Uterine smooth muscle cell (primary cell): ENCODE measurements around the gene ZNF2. TPM values are rescaled to one million over a fixed set of nuclear protein-coding genes. Genes with fewer than 3 reads are reported as not detected.

Experiments used
- total RNA-seq: library from RNA; depleted of rRNA; stranded (reverse); fragments of >200 nt; gene quantifications from 2 replicates; pipeline ENCODE4 v1.2.3, GENCODE V29; 2014

The ZNF2 gene
- total RNA-seq = 6.3 and 9.0 TPM in 2 replicates

GRCh38 chr2:95165371-95166064 lies at the start of gene ZNF2:
ZNF2 (plus strand) TSS chr2:95165809; CDS start chr2:95176227, 10,418 bp downstream.

GRCh38 chr2:95121407-95122196 lies 44.0 kb upstream of the ZNF2 start, which contains the start of gene MRPS5:
MRPS5 (minus strand) TSS chr2:95121808; CDS start chr2:95121791, 17 bp downstream.

GRCh38 chr2:95159690-95160449 lies 5.7 kb upstream of the ZNF2 start, which contains the start of gene ZNF514:
ZNF514 (minus strand) TSS chr2:95159848; CDS start chr2:95153253, 6,595 bp downstream.

GRCh38 chr2:95207111-95207961 lies 41.7 kb downstream of the ZNF2 start, which contains the start of gene ZNF892:
ZNF892 (plus strand) TSS chr2:95207521; CDS start chr2:95207816, 295 bp downstream.

Other genes starting within 250 kb of the ZNF2 start
- gene MAL, start 140.1 kb upstream of the ZNF2 start, total RNA-seq = not detected in 2 replicates
- gene MRPS5, start 44.0 kb upstream of the ZNF2 start, total RNA-seq = 54.9 and 65.4 TPM in 2 replicates
- gene ZNF514, start 6.0 kb upstream of the ZNF2 start, total RNA-seq = 14.8 and 16.0 TPM in 2 replicates
- 4.5 and 6.6 TPM in 2 replicates for gene ZNF892, start 41.7 kb downstream of the ZNF2 start, total RNA-seq
- gene PROM2, start 108.6 kb downstream of the ZNF2 start, total RNA-seq = 0.11 and 0.25 TPM in 2 replicates
- 4.2 and 4.9 TPM in 2 replicates for gene KCNIP3, start 131.5 kb downstream of the ZNF2 start, total RNA-seq
- gene FAHD2A, start 236.9 kb downstream of the ZNF2 start, total RNA-seq = 44.3 and 52.2 TPM in 2 replicates